Amniotic epithelial cell (primary cell): ENCODE measurements around the gene SMYD3.

Experiments used
- DNase-seq: peaks from one replicate; pipeline ENCODE4 v3.0.0-alpha.2; 2010; ENCODE audit warnings: low read depth

SMYD3 gene

GRCh38 chr1:246271516-246271915, 235.6 kb downstream of the SMYD3 start:
- DNase-seq = peak; percentile 62

- no peak for DNase-seq
These were observed 236.8 kb downstream of the SMYD3 start for GRCh38 chr1:246270236-246270635.

GRCh38 chr1:246269466-246269865, 237.6 kb downstream of the SMYD3 start:
- peak; percentile 49 for DNase-seq

DNA sequence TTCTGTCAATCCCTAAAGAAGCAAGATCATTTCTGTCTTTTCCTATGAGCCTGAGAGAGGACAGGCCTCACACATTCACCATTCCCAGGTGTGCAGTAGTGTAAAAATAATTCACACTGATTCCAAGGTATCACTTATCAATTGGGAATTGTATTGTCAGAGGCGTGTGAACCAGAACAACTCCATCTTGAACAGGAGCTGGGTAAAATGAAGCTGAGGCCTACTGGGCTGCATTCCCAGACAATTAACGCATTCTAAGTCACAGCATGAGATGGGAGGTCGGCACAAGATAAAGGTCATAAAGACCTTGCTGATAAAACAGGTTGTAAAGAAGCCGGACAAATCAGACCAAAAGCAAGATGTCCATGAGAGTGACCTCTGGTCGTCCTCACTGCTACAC, 239.2 kb downstream of the SMYD3 start:
- DNase-seq = no peak

DNA sequence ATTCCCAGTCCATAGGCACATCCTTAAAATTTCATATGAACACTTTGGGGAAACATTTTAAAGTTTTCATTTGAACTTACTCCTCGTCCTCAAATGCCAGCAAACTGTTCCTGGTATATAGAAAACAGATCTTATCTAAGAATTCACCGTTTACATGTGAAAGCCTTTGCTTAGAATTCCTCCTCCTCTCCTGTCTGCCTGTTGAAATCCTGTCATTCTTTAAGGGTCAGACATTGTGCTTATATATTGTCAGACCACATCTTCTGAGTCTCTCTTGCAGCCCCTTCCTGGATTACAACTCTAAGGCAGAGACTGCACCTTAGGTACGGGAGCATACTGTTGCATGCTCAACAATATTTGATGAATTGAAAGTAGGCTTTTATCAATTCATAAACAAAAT, 239.7 kb downstream of the SMYD3 start:
- no peak for DNase-seq

DNA sequence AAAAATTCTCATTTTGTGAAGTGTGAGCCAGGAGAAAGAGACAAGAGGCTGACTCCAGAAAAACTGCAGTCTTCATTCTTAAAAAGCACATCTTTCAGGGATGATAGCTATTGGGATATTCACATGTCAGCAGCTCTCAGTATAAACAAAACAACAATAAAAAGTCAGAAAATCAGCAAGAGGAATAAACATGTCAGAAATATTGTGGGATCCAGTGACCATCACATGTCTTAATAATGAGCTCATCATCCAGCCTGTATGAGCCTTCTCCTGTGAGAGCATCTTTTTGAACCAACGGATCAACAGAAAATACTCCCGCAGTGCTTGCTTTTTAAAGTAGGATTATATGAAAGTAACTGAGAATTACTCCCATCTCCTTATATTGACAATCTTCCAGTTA, 241.6 kb downstream of the SMYD3 start:
- peak; percentile 52 for DNase-seq

DNA sequence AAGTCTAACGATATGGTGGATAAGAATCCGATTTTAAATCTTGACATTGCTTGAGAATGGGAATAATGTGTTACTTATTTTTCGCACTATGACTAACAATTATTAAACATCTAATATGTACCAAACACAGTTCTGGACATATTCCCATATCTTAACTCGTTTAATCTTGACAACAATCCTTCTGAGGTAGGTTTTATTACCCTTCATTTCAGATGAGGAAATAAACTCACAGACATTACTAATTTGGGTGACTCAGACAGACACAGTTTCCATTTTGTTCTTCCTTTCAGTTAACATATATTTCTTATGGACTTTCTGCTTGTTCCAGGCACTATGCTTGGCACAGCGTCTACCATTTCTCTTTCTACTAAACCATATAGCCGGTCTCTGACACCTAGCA, 244.8 kb downstream of the SMYD3 start:
- DNase-seq = no peak

GRCh38 chr1:246261639-246262038, 245.4 kb downstream of the SMYD3 start:
- DNase-seq = no peak

DNA sequence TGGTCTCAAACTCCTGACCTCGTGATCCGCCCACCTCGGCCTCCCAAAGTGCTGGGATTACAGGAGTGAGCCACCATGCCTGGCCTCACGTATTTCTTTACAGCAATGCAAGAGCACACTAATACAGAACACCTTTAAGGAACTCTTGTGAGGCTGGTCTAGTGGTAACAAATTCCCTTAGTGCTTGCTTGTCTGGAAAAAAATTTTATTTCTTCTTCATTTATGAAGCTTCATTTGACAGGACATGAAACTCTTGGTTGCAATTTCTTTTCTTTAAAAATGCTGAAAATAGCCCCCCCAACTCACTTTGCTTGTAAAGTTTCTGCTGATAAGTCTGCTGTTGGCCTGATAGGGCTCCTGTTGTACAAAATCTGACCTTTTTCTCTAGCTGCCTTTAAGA, 248.8 kb downstream of the SMYD3 start:
- DNase-seq = no peak

GRCh38 chr1:246255773-246256172, 251.3 kb downstream of the SMYD3 start:
- no peak for DNase-seq

- DNase-seq = no peak
These were observed 252.2 kb downstream of the SMYD3 start for GRCh38 chr1:246254854-246255253.

DNA sequence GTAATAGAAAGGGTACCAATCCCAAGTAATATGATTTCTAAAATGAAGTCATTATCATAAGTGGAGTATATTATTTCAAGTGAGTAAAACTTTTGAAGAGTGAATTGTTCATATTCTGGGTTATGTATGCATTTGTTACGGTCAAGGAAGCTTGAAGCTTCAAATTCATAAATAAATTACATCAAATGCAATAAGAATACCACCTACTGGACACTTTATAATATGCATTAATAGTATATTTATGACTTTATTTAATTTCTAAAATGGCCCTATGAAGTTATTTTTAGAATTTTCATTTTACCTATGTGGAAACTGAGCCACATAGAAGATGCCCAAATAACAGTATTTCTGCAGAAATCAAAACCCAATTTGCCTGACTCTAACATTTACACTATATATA, 260.6 kb downstream of the SMYD3 start:
- no peak for DNase-seq

DNA sequence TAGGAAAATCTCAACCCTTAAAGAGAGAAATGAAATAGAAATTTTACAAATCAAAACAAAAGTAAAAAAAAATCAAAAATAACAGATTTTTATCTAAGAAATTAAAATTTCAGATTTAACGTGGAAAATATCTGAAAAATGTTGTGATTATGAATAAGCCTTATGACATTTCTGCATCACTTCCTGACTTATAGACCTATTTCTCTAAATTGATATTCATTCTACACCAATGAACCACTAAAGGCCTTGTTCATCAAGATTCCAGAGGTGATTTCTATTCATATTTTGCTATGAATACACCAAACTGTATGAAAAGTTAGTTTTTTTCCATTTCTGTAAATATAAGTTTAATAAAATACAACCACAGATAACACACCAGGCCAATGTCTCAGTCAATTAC, 261.5 kb downstream of the SMYD3 start:
- no peak for DNase-seq

DNA sequence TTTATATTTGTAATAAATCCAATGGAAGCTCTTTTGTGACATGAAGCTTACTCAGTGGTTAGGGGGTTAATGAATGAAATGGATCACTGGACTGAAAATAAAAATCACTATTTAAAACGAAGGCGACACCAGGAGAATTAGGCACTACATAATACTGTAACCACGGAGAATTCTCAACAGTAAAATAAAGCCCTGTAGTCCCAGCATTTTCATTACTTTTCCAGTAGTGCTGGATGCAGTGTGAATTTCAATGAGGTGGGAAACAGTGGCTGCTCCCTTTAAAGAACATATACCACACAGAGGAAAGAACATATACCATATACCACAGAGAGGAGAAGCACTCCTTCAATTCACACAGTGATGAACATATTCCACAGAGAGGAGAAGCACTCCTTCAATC, 275.0 kb downstream of the SMYD3 start:
- no peak for DNase-seq

DNA sequence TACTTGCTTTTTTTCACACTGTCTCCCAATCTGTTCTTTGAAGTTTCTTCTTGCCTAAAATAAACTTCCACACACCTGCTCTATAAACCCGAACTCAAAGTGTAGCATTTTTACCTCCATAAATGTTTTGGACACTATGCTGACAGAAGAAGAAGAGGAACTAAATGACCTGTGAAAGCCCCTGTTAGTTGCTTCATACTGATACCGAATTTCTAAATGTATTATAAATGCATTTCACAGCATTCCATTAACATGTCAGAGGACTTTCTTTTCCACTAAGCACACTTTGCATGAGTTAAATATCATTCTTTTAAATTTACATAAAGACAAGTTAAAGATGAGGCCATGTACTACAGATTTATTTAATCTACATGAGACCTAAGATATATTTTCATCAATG, 281.0 kb downstream of the SMYD3 start:
- DNase-seq = no peak

GRCh38 chr1:246221485-246222255, 285.4 kb downstream of the SMYD3 start:
- DNase-seq = no peak

DNA sequence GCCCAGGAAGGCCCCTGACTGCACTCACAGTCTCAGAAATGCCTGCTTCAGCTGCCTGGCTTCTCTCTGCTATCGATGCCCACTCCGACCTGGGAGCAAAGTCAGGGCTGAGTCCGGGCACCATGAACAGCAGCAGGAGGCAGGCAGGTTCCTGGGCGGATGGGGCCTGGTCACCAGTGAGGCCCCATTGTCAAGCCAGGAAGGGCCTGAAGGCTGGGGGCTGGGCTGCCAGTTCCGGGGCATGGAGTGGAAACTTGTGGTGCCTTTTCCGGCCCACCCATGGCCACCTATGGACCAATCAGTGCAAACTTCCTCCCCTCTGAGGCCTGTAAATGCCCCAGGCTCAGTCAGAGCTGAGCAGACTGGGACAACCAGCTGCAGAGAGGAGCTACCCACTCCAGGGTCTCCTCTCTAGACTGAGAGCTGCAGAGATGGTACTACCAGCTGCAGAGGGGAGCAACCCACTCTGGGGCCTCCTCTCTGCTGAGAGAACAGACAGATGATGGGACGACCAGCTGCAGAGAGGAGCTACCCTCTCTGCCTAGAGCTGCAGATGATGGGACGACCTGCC, 286.5 kb downstream of the SMYD3 start:
- DNase-seq = no peak

DNA sequence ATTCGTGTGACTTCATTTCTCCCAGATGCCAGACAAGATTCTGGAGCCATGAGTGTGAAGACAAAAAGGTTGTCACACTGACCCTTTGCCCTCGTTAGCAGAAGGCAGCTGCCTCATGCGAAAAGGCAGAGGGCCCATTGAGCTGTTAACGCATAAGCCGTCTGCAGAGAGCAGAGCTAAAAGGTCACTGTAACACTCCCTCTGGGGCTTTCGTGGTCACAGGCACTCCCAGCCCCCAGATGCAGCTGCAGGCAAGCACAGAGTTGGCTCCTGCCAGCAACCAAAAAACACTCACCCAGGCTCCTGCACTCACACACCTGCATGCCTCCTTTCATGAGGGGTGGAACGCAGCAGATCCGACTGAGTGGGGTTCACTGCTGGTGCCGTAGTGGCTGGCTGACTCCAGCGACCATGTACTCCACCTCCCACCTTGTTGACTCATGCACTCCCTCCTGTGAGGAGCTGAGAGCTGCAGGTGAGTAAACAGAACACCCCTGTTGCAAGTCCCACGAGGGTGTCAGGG, 287.5 kb downstream of the SMYD3 start:
- peak; percentile 32 for DNase-seq

DNA sequence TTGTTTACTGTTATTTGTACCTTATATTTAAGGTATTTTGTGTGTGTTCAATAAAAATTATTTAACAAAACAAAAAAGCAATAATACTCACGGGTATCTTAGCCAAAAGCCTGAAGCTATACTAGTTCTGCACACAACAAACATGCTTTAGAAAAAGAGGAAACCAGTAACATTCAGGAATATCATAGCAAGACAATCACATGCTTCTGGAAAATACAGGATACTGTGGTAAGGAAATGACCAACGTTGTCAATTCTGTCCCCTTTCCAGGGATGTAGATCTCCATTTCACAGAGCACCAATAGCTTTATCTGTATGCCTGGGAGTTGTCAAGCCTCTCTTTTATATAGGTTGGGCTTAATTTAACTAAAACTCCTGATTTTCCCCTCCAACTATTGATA, 288.4 kb downstream of the SMYD3 start:
- no peak for DNase-seq

GRCh38 chr1:246216906-246217305, 290.2 kb downstream of the SMYD3 start:
- no peak for DNase-seq

DNA sequence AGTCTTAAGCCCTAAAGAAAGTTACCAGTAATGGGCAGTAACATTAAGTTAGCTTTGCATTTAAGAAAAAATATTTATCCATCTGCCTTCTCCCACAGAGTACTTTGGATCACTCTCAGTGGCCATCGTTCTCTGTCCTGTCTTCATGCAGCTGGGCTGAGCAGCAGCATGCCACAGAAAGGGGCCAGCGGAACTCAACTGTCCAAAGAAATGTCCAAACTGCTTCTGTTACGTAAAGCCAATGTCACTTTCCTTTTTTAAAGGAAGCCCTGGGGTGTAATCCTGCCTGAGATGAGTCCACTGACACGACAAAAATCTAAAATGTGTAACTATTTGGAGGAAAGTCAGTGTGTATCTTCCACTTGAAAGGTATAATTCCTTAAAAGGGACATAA, 291.6 kb downstream of the SMYD3 start:
- no peak for DNase-seq

- DNase-seq = peak; percentile 96
These were observed 292.2 kb downstream of the SMYD3 start for GRCh38 chr1:246214708-246215509.

DNA sequence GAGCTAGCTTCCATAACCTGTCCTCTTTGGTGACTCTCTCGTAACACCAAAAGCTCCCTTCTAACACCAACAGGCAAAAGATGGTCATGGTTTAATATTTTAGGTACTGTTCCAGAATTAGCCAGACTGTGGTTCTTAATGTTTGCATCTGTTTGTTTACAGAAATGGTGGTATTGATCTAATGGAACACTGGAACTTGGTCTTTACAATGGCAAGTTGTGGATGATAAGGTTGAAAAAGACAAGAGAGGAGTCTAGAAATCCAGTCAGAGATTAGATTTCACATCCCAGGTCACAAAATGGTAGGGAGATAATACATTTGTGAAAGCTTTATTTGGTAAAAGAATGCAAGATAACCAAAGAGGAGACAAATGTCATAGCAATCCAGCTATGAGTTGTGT, 293.1 kb downstream of the SMYD3 start:
- DNase-seq = no peak
